Activated naive CD4-positive, alpha-beta T cell treated with anti-CD3 and anti-CD28 coated beads, Interleukin-2, amount 50 U/mL, for 72 hours (primary cell): ENCODE data around the gene KRT26. TPM values are rescaled to one million over a fixed set of nuclear protein-coding genes. Genes with fewer than 3 reads are reported as not detected.
"Not testable (repeated sequence)": the region's sequence is repeated elsewhere in the genome, so short reads cannot be mapped to it uniquely, and the experiment has no call there.

Experiments used
- ATAC-seq, 2 donors: fragments of 150-1000 bp; cut with Tn5 transposase; 2 replicates each; pipeline ENCODE4 v1.10.0; 2021; ENCODE audit warnings: mild to moderate bottlenecking in 2 of 2, moderate library complexity in 2 of 2
- DNase-seq, 2 donors: peaks; one replicate each; pipeline ENCODE4 v3.0.0; 2021 to 2022; ENCODE audit warnings: low spot score in 2 of 2
- H3K27ac Mint-ChIP-seq, 2 donors: one replicate each; pipeline ENCODE4 v1.8.0; 2022; ENCODE audit warnings: mild to moderate bottlenecking in 2 of 2, mixed read lengths in 2 of 2
- H3K36me3 Mint-ChIP-seq, 2 donors: one replicate each; pipeline ENCODE4 v1.8.0; 2022; ENCODE audit warnings: mixed read lengths in 2 of 2
- H3K9me3 Mint-ChIP-seq, 2 donors: one replicate each; pipeline ENCODE4 v1.8.0; 2022; ENCODE audit warnings: mixed read lengths in 2 of 2
- total RNA-seq, 2 donors: library from RNA; stranded (reverse); gene quantifications; one replicate each; pipeline ENCODE4 v1.2.3, GENCODE V29; 2022

Gene KRT26
- total RNA-seq, 2 donors from 2014 or later: not detected

- DNase-seq (no peak), ATAC-seq (no peak)
- Mint-ChIP-seq H3K27ac (no peak overlapping the region), H3K36me3 (peaks cover 15 to 21% of the 10 kb centered on the region in 2 donors), H3K9me3 (peaks cover 23 to 28% of the 10 kb centered on the region in 2 donors)
Measured at GRCh38 chr17:40760105-40761016, 11.6 kb downstream of the KRT26 start.

GRCh38 chr17:40755231-40755630 is 16.8 kb downstream of the KRT26 start, which contains the start of gene KRT25:
TSS of gene KRT25 (minus strand) at chr17:40755331. CDS start at chr17:40755271, 60 bp downstream.
- Mint-ChIP-seq H3K9me3 (peaks cover under 1 to 6% of the 10 kb centered on the region in 2 donors), H3K27ac (no peak within 1 kb of the TSS), H3K36me3 (peaks cover 0 to 6% of the 10 kb centered on the region in 2 donors)
- no peak for ATAC-seq
- DNase-seq: no peak

- no peak for DNase-seq
- no peak overlapping the region for H3K27ac Mint-ChIP-seq
- ATAC-seq: no peak
- no peaks in the 10 kb centered on the region for H3K36me3 Mint-ChIP-seq
- H3K9me3 Mint-ChIP-seq: no peaks in the 10 kb centered on the region
Measured at GRCh38 chr17:40753804-40754203, 18.2 kb downstream of the KRT26 start.

- no peak for DNase-seq
- Mint-ChIP-seq H3K36me3 (no peaks in the 10 kb centered on the region), H3K9me3 (no peaks in the 10 kb centered on the region)
Measured at GRCh38 chr17:40751065-40751464, 20.9 kb downstream of the KRT26 start.

GRCh38 chr17:40750391-40750790 is 21.6 kb downstream of the KRT26 start:
- no peaks in the 10 kb centered on the region for H3K36me3 Mint-ChIP-seq
- DNase-seq (no peak), ATAC-seq (no peak)
- H3K27ac Mint-ChIP-seq: no peak overlapping the region
- H3K9me3 Mint-ChIP-seq: no peaks in the 10 kb centered on the region

More at GRCh38 chr17:40751065-40751464, 20.9 kb downstream of the KRT26 start:
- no peak for ATAC-seq
- no peak overlapping the region for H3K27ac Mint-ChIP-seq

- not testable (repeated sequence) for H3K36me3 Mint-ChIP-seq, ATAC-seq, H3K9me3 Mint-ChIP-seq, DNase-seq, H3K27ac Mint-ChIP-seq
Measured at GRCh38 chr17:40748666-40749065, 23.3 kb downstream of the KRT26 start.

GRCh38 chr17:40738553-40738952 is 33.4 kb downstream of the KRT26 start:
- DNase-seq (no peak), ATAC-seq (no peak)
- H3K27ac Mint-ChIP-seq: no peak overlapping the region
- H3K9me3 Mint-ChIP-seq: peaks cover 0 to 3% of the 10 kb centered on the region in 2 donors
- no peaks in the 10 kb centered on the region for H3K36me3 Mint-ChIP-seq

- no peaks in the 10 kb centered on the region for H3K9me3 Mint-ChIP-seq
- H3K36me3 Mint-ChIP-seq: no peaks in the 10 kb centered on the region
- no peak overlapping the region for H3K27ac Mint-ChIP-seq
- ATAC-seq (no peak), DNase-seq (no peak)
Measured at GRCh38 chr17:40735016-40735415, 37.0 kb downstream of the KRT26 start.

GRCh38 chr17:40734018-40734417 is 38.0 kb downstream of the KRT26 start:
- H3K27ac Mint-ChIP-seq: no peak overlapping the region
- no peak for DNase-seq
- H3K36me3 Mint-ChIP-seq: no peaks in the 10 kb centered on the region
- H3K9me3 Mint-ChIP-seq: no peaks in the 10 kb centered on the region
- no peak for ATAC-seq

- no peaks in the 10 kb centered on the region for H3K9me3 Mint-ChIP-seq
Measured at GRCh38 chr17:40730970-40731369, 41.0 kb downstream of the KRT26 start.

GRCh38 chr17:40727447-40728231 is 44.4 kb downstream of the KRT26 start:
- DNase-seq (no peak), ATAC-seq (no peak)
- no peak overlapping the region for H3K27ac Mint-ChIP-seq
- no peaks in the 10 kb centered on the region for H3K9me3 Mint-ChIP-seq
- no peaks in the 10 kb centered on the region for H3K36me3 Mint-ChIP-seq

More at GRCh38 chr17:40730970-40731369, 41.0 kb downstream of the KRT26 start:
- Mint-ChIP-seq H3K36me3 (no peaks in the 10 kb centered on the region), H3K27ac (no peak overlapping the region)
- DNase-seq: no peak
- no peak for ATAC-seq

- DNase-seq (no peak), ATAC-seq (no peak)
- Mint-ChIP-seq H3K9me3 (no peaks in the 10 kb centered on the region), H3K27ac (no peak overlapping the region), H3K36me3 (no peaks in the 10 kb centered on the region)
Measured at GRCh38 chr17:40726919-40727318, 45.1 kb downstream of the KRT26 start.

GRCh38 chr17:40724656-40725055 is 47.3 kb downstream of the KRT26 start:
- no peaks in the 10 kb centered on the region for H3K9me3 Mint-ChIP-seq
- no peak for DNase-seq
- H3K27ac Mint-ChIP-seq: no peak overlapping the region
- H3K36me3 Mint-ChIP-seq: no peaks in the 10 kb centered on the region
- ATAC-seq: no peak

- no peak overlapping the region for H3K27ac Mint-ChIP-seq
- H3K9me3 Mint-ChIP-seq: no peaks in the 10 kb centered on the region
- ATAC-seq (no peak), DNase-seq (no peak)
- no peaks in the 10 kb centered on the region for H3K36me3 Mint-ChIP-seq
Measured at GRCh38 chr17:40722241-40722640, 49.8 kb downstream of the KRT26 start.

GRCh38 chr17:40720899-40721298 is 51.1 kb downstream of the KRT26 start:
- no peaks in the 10 kb centered on the region for H3K36me3 Mint-ChIP-seq
- ATAC-seq: no peak
- H3K9me3 Mint-ChIP-seq: no peaks in the 10 kb centered on the region
- no peak for DNase-seq
- no peak overlapping the region for H3K27ac Mint-ChIP-seq

- DNase-seq (no peak), ATAC-seq (no peak)
- H3K9me3 Mint-ChIP-seq: no peaks in the 10 kb centered on the region
- no peaks in the 10 kb centered on the region for H3K36me3 Mint-ChIP-seq
- H3K27ac Mint-ChIP-seq: no peak overlapping the region
Measured at GRCh38 chr17:40718930-40719329, 53.1 kb downstream of the KRT26 start.

GRCh38 chr17:40717776-40718175 is 54.2 kb downstream of the KRT26 start:
- Mint-ChIP-seq H3K27ac (no peak overlapping the region), H3K36me3 (no peaks in the 10 kb centered on the region), H3K9me3 (no peaks in the 10 kb centered on the region)
- no peak for DNase-seq
- ATAC-seq: no peak
